Activated T-cell treated with anti-CD3 and anti-CD28 coated beads, Interleukin-2, amount 50 U/mL, for 1 hour (primary cell): Measurements from ENCODE around the gene CABLES2.
A peak's percentile ranks its signal among the peaks of the same experiment; 100 is the strongest.

Experiments used
- DNase-seq: peaks from one replicate; pipeline ENCODE4 v3.0.0-alpha.2; 2020

The CABLES2 gene

DNA sequence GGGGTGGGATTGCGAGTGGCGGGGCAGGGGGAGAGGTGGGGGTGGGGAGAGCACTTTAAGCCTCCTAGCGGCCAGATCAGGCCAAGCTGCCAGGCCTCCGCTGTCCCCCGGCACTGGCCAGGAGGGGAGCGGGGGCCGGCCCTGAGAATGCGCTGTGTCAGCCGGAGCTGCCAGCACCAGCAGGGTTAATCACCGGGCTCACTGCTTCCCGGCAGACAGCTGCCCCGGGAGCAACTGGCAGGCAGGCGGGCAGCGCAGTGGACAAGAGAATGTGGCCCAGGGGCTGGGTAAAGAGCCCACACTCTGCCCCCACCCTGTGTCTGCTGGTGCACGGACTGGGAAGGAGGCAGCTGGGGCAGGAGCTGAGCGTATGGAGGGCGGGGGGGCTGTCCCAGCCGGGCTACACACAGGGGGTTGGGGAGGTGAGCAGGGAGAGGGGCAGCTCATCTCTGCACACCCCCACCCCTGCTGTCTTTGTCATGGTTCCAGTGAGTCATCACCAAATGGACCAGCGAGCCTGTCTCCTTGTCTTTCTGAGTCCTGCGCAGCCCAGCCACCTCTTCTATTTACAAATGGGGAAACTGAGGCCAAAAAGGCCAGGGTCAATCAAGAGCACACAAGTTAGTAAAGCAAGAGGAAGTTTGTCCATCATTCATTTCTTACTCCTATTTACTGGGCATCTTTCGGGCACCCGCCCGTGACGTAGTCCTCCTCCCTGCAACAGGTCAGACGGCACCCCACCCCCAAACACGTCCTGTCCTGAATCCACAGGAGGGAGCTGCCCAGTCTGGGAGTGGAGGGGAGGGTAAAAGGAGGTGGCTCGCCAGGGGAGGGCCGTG, 37.9 kb downstream of the CABLES2 start:
- no peak for DNase-seq

DNA sequence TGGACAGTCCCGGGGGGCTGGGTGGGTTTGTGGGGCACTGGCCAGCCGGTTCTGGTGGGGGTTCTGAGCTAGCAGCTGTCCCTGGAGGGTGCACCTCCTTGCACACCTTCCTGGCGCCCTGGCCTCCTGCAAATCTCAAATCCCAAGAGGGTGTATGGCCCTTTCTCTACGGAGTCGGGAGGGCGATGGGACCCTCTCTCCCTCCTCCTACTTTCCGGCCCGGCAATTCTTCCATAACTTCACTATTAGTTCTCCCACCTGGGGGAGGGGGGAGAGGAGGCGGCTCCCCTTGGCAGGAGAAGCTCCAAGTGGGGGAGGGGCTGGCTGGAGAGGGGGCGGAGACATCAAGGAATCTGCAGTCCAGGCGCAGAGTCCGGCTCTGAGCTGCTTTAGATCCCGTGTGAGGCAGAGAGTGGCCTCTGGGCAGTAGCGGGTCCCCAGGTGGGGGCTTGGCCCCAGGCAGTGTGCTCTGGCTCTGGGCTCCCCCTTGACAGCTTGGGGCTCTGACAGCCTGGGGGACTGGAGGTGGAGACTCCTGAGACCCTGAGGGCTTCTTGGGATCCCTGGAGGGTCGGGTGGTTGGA, 38.6 kb downstream of the CABLES2 start:
- DNase-seq: no peak

DNA sequence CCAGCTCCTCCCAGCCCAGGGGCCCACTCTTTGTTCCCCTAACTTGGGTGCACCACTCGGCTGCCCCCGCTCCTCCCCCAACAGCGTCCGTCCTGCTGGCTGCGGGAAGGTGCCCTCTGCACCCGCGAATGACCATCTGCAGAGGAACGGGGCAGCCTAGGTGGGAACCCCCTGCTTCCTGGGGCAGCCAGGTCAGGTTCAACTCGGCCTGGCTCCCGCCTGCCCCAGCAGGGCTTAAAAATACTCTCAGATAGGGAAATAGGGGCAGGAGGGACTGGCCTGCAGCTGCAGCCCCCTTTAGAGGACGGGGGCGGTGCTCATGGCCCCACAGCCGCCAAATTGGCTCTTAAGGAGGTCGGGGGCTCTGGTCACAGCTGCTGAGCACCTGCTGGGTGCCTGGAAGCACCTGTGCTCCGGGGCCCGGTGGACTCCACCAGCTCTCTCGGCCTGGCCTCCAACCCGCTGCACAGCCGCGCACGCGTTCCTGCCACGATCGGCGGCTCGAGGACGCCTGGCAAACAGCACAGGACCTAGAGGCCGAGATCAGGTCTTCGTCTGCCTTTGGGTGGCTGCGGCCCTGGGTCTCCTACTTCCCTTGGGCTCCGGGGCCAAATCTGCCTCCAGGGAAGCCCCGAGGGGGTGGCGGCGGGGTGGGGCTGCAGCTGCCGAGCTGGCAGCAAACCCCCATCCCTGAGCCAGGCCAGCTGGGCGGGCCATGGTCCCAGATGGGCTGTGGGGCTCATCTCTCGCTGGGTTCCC, 39.3 kb downstream of the CABLES2 start:
- DNase-seq: peak; percentile 38

DNA sequence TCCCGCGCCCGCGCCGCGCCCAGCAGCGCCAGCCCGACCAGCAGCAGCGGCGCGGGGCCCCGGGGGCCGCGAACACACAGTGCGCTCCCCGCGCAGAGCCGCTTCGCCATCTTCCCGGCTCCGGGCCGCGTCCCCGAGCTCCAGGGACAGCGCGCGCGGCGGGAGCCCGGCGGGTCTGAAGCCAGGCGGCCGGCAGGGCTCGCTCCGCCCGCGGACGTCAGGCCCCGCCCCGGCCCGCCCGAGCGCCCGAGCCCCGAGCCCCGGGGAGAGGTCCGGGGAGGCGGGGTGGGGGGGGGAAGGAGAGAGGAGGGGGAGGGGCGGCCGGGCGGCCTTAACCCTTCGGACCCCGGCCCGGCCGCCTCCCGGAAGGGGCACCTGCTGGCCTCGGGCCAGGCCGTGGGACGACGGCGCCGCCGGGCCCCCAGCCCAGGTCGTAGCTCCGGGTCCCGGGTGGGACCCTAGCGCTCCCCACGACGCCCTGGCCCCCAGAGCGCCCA, 39.9 kb downstream of the CABLES2 start, which contains the start of gene LAMA5:
Gene LAMA5 (minus strand): TSS at position 177 of the 497 bp plus-strand sequence. CDS start 67 bp downstream, at position 110.
- DNase-seq: peak; percentile 30

DNA sequence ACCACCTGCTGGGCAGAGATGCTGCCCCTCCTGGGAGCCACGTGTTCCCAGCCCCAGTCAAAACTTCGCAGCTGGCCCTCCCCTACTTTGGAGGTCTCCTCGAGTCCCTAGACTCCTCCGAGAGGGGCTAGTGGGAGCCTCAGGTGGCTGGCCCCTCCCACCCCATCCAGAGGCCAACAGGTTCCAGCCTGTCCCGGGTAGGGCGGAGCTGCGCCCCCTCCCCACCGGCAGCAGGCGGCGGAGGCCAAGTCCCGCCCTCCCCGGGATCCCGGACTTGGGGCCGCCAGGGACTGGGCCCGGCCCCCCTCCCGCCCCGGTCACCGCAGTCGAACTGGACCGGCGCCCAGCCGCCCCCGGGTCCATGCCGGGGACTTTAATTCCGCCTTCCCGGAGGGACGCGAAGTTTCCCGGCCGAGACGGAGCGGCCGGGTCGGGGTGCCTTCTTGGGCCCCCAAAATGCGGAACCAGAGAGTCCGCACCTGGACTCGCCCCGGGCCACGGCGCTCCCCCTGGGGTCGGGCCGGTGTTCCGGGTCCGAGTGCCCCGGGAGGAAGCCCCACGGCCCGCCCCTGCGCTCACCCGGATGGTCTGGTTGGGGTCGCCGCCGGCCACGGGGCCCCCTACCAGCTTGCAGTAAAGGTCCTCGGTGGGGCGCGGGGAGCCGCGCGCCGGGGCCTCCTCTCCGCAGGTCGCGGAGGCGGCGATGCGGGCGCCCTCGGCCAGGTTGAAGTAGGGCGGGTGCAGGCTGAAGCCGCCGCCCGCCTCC, 40.5 kb downstream of the CABLES2 start:
- DNase-seq: no peak

DNA sequence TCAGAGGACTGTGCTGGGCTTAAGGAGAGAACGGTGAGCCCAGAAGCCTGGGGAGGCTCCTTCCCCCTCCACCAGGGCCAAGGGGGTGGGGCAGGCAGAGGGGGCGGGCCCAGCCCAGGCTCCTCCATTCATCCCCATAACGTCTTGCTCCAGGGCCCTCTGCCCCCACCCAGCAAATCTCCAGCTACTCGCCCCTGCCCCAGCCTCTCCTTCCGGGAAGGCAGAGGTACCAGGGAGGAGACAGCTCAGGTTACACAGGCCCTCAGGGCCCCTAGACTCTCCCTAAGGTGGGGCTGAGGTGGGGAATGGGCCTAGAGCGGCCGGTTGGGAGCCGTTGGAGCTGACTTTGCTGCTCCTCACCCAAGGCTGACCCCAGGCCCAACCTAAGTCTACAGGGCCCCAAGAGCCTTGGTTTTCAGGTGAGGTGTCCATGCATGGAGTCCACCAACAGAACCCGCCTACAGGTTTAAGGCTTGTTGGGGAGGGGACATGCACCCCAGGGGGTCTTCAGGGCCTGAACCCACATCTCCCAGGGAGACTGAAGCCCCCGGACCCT, 41.2 kb downstream of the CABLES2 start:
- no peak for DNase-seq

DNA sequence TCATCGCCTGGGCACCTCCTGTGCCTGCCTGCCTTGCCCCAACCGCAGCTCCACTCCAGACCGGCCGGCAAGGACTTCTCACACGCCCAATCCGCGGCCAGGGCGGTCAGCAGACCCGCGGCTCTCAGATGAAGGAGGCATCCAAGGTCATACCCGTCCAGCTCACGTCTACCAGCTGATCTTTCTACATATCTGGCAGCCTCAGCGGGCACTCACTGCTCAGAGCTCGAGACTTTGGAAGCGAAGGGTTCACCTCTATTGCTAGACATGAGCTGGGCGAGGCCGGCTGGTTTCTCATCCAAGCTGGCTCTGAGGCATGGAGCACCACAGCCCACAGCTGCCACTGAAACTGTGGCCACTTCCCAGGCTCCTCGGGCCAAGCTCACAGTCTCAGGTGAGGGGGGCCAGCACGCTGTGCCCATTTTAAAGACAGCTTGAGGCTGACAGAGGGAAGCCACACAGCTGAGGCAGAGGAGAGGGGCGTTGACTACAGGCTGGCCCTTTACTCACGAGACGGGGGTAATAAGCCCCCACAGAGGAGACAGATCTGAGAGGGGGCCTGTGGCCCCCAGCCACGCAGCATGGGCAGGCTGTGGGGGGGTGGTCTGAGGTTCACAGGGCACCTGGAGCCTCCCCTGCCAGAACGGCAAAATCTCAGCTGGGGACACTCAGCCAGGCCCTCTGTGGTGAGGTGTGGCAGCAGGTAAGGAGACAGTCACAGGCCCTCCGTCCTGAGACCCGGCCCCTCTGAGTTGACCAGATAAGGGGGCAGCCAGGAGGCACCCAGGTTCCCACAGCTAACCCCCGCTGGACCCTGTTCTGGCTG, 42.0 kb downstream of the CABLES2 start:
- DNase-seq: no peak

DNA sequence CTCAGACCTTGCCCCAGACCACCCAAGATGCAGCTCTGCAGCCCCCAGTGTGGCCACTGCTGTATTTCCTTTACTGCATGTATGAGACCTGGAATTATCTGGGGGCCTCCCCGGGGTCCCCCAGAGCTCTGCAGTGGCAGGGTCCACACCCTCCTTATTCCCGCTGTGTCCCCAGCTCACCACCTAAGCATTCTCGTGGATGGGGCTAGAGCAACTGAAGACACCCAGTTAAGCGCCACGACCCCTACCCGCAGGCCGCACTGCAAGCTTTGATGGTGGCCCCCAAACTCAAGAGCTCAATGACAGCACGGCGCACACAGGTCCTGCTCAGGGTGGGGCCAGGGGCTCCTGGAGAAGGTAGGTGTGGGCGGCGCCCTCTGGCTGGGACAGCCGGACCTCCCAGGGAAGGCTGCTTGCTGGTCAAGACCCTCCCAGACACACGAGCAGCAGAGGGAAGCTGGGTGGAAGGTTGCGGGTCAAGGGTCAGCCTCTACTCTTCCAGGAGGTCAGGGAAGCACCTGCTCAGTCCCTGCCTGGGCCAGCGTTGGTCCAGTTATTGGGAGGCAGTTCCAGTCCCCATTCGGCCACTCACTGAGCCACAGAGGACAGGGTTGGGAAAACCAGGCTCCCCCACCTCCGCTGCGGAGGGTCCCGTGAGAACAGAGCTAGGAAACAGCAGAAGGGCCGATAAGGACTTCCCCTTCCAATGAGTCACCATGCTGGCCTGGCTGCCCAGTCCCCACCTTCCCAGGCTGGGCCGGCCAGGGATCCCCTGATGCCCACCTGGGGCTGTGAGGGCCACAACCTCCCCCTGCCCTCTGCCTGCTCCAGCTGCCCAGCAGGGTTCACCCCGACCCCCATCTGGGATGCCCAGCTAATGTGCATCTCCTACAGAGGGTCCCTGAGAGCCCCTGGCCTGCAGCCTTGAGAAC, 42.9 kb downstream of the CABLES2 start:
- no peak for DNase-seq

DNA sequence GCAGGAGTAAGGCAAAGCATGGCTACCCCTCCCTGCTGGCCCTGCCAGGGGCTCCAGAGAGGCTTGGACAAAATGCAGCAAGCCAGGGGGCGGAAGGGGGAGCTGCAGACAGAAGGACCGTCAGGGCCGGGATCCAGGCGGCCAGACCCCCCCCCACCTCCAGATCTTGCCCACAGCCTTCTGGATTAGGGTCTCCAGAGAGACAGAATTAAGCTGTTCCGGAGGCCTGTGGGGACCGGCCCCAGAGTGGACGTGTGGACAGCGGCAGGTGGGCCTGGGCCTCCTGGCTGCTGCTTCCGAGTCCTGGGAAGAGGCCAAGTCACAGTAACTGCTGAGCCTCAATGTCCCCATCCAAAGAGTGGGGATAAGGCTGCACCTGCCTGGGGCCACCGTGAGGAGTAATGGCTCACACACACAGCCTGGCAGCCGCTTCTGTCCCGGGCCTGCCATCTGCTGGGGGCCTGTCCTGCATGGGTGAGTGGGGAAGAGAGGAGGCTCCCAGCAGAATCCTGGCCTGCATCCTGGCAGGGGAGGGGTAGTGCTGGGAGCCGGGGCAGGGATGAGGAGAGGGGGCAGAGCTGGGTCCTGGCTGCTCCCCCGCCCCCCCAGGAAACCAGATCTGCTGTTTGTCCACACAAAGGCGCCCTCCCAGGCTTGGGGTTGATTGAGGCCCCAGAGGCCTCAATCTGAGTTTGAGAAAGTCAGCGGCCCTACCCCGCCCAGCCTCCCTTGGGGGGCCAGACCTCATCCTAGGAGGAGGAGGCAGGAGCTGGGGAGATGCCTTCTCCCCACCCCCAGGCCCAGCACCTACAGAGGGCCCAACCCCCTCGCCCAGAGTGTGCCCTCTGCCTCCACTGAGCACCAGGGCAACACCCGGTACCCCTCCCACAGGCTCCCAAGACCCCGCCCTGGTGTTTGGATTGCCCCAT, 43.8 kb downstream of the CABLES2 start:
- no peak for DNase-seq

DNA sequence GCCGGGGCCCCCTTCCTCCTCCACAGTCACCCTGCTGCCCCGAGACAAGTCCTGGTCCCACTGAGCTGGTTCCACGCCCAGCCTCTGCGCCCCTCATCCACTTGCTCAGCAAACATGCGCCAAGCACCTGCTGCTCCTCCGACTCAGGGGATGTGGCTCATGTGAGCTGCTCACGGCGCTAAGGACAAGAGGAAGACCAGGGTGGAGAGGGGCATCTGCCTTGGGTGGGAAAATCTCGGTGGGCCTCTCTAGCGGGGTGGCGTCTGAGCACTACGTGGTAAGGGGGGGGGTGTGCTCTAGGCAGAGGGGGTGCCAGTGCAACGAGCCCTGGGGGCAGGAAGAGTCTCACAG, 44.5 kb downstream of the CABLES2 start:
- no peak for DNase-seq

DNA sequence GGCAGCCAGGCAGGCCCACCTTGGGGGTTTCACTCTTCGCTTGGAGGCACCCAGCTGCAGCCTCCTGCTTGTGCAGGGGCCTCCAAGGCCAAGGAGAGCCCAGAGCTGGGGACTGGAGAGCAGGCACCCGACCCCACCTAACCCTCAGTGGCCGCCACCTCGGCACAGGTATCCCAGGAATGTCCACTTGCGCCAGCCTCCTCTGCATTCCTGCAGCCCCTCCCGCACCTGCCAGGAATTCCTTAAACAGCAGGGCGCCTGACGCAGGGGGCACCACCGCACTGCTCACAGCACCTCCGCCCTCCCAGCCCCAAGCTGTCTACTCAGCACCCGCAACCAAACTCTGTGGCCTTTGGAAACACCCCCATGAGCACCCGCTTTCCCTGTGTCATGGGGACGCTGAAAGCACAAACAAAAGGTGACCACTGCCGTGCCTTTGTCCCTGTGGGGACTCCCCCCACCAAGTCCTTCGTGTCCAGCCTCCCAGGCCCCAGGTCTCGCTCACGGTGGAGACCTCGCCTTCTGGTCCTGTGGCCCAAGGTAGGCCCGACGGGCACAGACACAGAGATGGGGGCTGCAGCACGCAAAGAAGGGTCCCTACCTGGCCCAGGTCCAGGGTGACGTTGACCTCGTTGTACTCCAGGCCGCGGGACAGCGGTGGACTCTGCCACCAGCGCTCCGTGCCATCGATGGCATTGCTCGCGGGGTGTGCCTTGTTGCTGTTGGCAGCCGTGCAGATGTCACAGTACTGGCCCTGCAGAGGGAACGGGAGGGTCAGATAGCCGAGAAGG, 45.1 kb downstream of the CABLES2 start:
- no peak for DNase-seq

DNA sequence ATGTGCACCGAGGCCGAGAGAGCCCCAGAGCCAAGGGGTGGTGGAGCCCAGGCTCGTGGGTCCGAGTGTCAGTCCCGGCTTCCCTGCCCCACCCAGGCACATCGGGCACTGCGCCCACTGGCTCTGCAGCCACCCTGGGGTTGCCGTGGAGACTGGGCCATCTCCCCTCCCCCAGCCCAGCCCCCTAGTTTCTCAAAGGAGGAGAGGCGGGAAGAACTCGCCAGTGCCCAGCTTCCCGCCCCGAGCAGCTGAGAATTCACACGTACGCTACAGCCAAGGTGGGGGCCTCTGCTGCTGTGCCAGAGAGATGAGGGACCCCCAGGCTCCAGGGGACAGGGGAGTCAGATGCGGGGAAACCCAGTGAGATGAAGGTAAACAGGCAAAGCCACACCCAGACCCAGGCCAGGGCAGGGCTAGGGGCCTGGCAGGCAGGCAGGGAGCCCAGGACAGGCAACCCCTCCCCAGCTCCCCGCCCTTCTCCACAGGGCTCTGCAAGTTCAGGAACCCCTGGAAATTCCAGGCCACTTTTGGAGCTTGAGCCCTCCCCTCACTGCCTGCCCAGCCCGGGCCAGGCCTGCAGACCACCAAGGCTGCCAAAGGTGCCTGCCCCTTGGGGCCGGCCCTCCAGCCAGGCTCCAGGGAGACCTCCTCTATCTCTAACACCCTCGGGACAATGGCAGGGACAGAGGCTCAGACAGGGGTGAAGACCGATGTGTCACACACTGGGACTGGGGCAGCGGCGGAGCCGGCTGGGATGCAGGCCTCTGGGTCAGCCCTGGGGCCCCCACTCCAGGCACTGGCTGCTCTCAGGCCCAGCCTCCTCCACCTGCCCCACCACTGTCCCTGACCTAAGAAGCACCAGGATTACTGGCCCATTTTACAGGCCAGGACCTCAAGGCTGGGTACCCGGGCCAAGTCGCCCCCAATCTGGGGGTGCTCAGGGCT, 46.0 kb downstream of the CABLES2 start:
- DNase-seq: no peak

DNA sequence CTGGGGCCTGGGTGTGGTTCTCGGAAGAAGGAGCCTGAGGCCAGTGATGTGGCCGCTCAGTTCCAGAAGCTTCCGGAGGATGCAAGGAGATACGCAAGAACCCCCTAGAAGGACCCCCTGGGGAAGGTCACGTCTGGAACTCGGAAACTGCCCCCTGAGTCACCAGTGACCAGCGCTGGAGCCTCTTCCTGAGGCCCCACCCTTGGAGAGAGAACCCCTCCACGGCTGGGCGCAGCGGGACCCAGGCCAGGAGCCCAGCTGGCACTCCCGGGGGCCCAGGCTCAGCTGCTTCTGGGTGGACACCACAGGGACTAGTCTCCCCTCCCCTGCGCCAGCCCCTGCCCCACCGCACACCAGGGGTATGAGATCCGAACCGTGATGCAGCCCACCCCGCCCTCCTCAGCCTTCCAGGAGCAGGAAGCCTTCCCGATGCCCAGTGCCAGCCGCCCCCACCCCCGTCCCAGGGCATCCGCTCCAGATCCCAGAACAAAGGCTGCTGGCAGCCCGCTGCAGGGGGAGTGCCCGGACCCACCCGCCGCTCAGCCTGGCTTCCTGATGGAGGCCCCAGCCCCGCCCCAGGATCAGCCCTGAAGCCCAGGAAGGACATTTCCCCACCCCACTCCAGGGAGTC, 47.5 kb downstream of the CABLES2 start:
- DNase-seq: no peak

DNA sequence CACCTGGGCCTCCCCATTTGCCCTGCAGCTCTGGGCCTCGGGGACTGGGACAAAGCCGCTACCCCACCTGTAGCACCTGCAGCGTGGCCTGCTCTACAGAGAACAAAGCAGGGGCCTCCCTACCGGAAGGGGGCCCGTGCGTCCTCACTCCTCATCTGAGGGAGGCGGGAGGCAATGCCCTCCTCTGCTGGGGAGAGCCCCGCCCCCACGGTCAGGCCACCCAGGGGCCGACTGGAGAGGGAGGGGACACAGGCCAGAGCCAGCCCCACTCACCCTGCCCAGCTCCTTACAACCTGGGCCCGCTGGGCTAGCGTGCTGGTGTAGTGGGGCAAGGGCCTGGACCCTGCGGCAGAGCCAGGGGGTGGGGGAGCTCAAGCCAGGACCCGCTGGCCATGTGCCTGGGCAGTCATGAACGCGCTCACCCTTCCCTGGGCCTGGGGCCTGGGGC, 48.0 kb downstream of the CABLES2 start:
- DNase-seq: no peak

DNA sequence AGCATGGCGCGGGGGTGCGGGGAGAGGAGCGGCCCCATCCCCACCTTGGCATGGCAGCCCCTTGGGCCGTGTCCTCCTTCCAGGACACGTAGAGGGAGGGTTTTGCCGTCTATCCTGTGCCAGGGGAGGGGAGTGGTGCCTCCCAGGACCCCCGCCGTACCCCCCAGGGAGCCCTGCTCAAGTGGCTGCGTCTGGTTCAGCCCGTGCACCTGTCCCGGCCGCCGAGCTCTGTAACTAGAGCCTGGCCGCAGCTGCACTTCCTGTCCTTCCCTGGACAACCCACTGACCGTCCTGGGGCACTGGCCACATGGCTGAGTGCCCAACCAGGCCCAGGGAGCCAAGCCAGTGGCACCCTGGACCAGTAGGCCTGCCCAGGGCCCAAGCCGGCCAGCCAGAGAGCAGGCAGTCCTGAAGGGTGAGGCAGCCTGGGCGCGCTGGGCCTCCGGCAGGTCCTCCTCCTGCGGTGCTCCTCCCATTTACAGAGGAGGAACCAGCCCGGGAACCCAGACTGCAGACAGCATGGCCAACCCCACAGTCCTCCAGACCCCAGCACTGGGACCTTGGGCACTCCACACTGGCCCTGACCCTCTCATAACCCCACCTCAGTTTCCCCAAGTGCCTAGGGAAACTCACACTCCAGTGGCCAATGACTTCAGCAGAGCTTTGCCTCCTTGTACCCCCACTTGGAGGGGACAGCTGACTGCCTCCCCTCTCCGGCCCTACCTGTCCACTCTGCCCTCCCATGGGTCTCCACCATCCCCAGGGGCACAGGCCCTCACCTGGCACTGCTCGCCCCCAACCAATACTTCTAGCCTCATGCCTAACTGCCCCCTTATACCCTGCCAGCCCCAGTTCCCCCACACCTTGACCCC, 48.7 kb downstream of the CABLES2 start:
- no peak for DNase-seq

DNA sequence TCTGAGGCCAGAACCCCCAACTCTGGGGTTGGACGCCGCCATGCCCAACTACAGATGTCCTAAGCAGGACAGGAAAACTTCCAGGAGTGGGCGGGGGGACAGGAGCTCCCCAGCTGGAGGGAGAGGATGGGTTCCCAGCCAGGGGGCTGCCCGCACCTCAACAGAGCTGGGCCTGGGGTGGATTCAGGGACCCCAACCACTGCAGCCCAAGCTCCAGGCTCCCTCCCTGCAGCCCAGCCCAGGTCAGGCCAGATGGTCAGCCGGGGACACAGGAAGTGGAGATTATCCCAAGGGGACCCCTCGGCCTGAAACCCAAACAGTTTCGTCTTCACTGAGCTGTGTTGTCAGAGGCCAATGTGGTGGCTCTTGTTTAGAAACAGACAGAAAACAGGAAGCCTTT, 49.4 kb downstream of the CABLES2 start:
- DNase-seq: no peak
